Adrenal gland (tissue), 12 donors: ENCODE results near the gene HSD17B14. TPM values are rescaled to one million over a fixed set of nuclear protein-coding genes. Genes with fewer than 3 reads are reported as not detected.

Experiments
- DNase-seq, 7 donors: peaks; one replicate each; pipeline ENCODE4 v3.0.0-alpha.2; 2019 to 2020
- H3K27ac ChIP-seq, 5 donors: fragments of 200-600 bp; sonication (generic) in 4 of 5; 1 replicate in 3 of 5; 2 replicates in 2 of 5; pipeline versions ENCODE4 v1.5.1 to v1.8.0; 2016 to 2020; ENCODE audit warnings: mild to moderate bottlenecking in 1 of 5
- H3K27me3 ChIP-seq: fragments of 200-600 bp; 2 replicates; pipeline ENCODE4 v1.8.0; 2021
- H3K36me3 ChIP-seq, 2 donors: fragments of 200-600 bp; replicated peaks in 1 of 2; 1 replicate in 1 of 2; 2 replicates in 1 of 2; pipeline versions ENCODE4 v1.5.1 to v1.8.0; 2018 to 2022
- H3K4me1 ChIP-seq, 2 donors: fragments of 200-600 bp; replicated peaks in 1 of 2; 1 replicate in 1 of 2; 2 replicates in 1 of 2; pipeline versions ENCODE4 v1.5.1 to v1.8.0; 2018 to 2021
- H3K4me3 ChIP-seq, 4 donors: fragments of 200-600 bp; sonication (generic) in 3 of 4; one replicate each; pipeline ENCODE4 v1.5.1; 2016 to 2018
- H3K9me3 ChIP-seq, 3 donors: fragments of 200-600 bp; sonication (generic) in 1 of 3; replicated peaks in 1 of 3; 1 replicate in 2 of 3; 2 replicates in 1 of 3; pipeline versions ENCODE4 v1.5.1 to v1.8.0; 2016 to 2021
- CTCF ChIP-seq, 6 experiments: fragments of 450-650 bp in 4 of 6; fragments of 200-600 bp in 2 of 6; sonication (generic) in 1 of 6; IDR thresholded peaks; 1 replicate in 5 of 6; 2 replicates in 1 of 6; pipeline versions ENCODE4 v1.5.1 to v1.8.0; 2016 to 2021; ENCODE audit warnings: antibody characterized with exemption in 6 of 6, mild to moderate bottlenecking in 2 of 6, moderate library complexity in 1 of 6
- POLR2A ChIP-seq, 2 donors: fragments of 450-650 bp; IDR thresholded peaks; one replicate each; pipeline ENCODE4 v1.6.1; 2017; ENCODE audit warnings: antibody characterized with exemption in 2 of 2, mild to moderate bottlenecking in 2 of 2, moderate library complexity in 1 of 2
- WGBS, 4 donors: extraction: QIAGEN DNeasy Blood & Tissue Kit in 2 of 4; methylation state at CpG; one replicate each; pipeline versions ENCODE4 v1.1.5 to v1.1.7; 2013 to 2017; 5-methylcytosine and 5-hydroxymethylcytosine counted together
- intact Hi-C, 2 donors: fragments of 100-400 bp; cut with DNase I; formaldehyde crosslinking; loops; one replicate each; pipeline versions ENCODE4 v1.14.1 to v1.15.0; 2022 to 2023
- polyA plus RNA-seq, 3 donors: library from polyadenylated mRNA; stranded (reverse); fragments of 200-250 nt in 2 of 3; fragments of 350-450 nt in 1 of 3; fragmentation: Illumina TruSeq in 1 of 3; extraction: RNeasy Lipid Tissue Mini Kit (QIAGEN cat#74804) in 1 of 3; gene quantifications; one replicate each; pipeline ENCODE4 v1.2.3, GENCODE V29; 2013 to 2014
- total RNA-seq, 9 donors: library from RNA; depleted of rRNA in 4 of 9; stranded (reverse); fragments of >200 nt in 4 of 9; fragments of 120-200 nt in 1 of 9; fragmentation: NEBNext Ultra II Directional in 1 of 9; extraction: Animal tissue kit (Norgen Biotek cat#: 25700) in 1 of 9; gene quantifications; one replicate each; pipeline versions ENCODE4 v1.1.0 to v1.2.4, GENCODE V29; 2013 to 2023
- donor health status: healthy with polysubstance abuse.
- donor health status: Bipolar disorder and iron deficiency.
- donor health status: DM: yes; HTN: yes; CAD: no.
- donor health status: DM: no; HTN: no; CAD: no.
- donor health status: DM: no; HTN: no; CAD: no.
- donor health status: DM: yes; HTN: yes; CAD: no.

HSD17B14 gene
- total and polyA plus RNA-seq, 12 donors, result 7.4 to 178 (median 40.6) TPM

- intact Hi-C loops, result loop anchor here in 1 of 2 donors (10.0 kb wide), 1 partner anchor 106 kb away; the partner anchor contains the start of gene NTN5
- Histone ChIP-seq H3K27ac (peak overlapping the region; percentile 43 to 87 (median 85)), H3K9me3 (no peaks in the 10 kb centered on the region), H3K4me1 (peaks cover 14 to 17% of the 10 kb centered on the region in 2 donors), H3K36me3 (no peaks in the 10 kb centered on the region), H3K27me3 (no peaks in the 10 kb centered on the region), H3K4me3 (no peak overlapping the region)
- peak; percentile 71 to 86 (median 83) for DNase-seq
- no peak for TF ChIP-seq CTCF (IDR thresholded peaks at IDR 0.05)
- peak in 1 of 2 donors; percentile 64 for TF ChIP-seq POLR2A (IDR thresholded peaks at IDR 0.05)
- 32 to 47% (median 39%) methylated on average over 14 of the region's 14 CpGs for WGBS, 4 donors
Measured at GRCh38 chr19:48780631-48781391, 55.5 kb downstream of the HSD17B14 start.

- intact Hi-C loops, result loop anchor here in 1 of 2 donors (10.0 kb wide), 1 partner anchor 105 kb away; the partner anchor contains the start of gene NTN5
- peak overlapping the region in 1 of 5 donors; percentile 30 for H3K27ac ChIP-seq
- no peaks in the 10 kb centered on the region for H3K9me3 ChIP-seq
- WGBS, 4 donors, result 43 to 65% (median 51%) methylated on average over 1 of the region's 1 CpG
- H3K27me3 ChIP-seq, result no peaks in the 10 kb centered on the region
- DNase-seq, result no peak
- TF ChIP-seq CTCF (IDR thresholded peaks at IDR 0.05) (no peak), POLR2A (IDR thresholded peaks at IDR 0.05) (no peak)
- H3K36me3 ChIP-seq, result no peaks in the 10 kb centered on the region
- H3K4me3 ChIP-seq, result no peak overlapping the region
- H3K4me1 ChIP-seq, result peaks cover 14 to 17% of the 10 kb centered on the region in 2 donors
Measured at GRCh38 chr19:48779636-48780035, 56.7 kb downstream of the HSD17B14 start.

- Histone ChIP-seq H3K36me3 (no peaks in the 10 kb centered on the region), H3K27ac (no peak overlapping the region), H3K27me3 (no peaks in the 10 kb centered on the region), H3K4me1 (peaks cover 22 to 25% of the 10 kb centered on the region in 2 donors), H3K9me3 (no peaks in the 10 kb centered on the region), H3K4me3 (no peak overlapping the region)
- 83 to 90% (median 86%) methylated on average over 7 to 12 of the region's 12 CpGs for WGBS, 4 donors
- TF ChIP-seq CTCF (IDR thresholded peaks at IDR 0.05), result no peak
- intact Hi-C loops, result no loop called here
- DNase-seq, result no peak
Measured at GRCh38 chr19:48777720-48778119, 58.6 kb downstream of the HSD17B14 start.

GRCh38 chr19:48777139-48777538, 59.2 kb downstream of the HSD17B14 start:
- TF ChIP-seq POLR2A (IDR thresholded peaks at IDR 0.05), result no peak
- no peak for TF ChIP-seq CTCF (IDR thresholded peaks at IDR 0.05)
- peak overlapping the region in 1 of 5 donors; percentile 19 for H3K27ac ChIP-seq
- H3K4me1 ChIP-seq, result peaks cover 22 to 29% of the 10 kb centered on the region in 2 donors
- intact Hi-C loops, result no loop called here
- H3K36me3 ChIP-seq, result no peaks in the 10 kb centered on the region
- no peak overlapping the region for H3K4me3 ChIP-seq
- no peak for DNase-seq
- 42 to 59% (median 48%) methylated on average over 5 of the region's 5 CpGs for WGBS, 4 donors
- H3K9me3 ChIP-seq, result no peaks in the 10 kb centered on the region
- no peaks in the 10 kb centered on the region for H3K27me3 ChIP-seq
